GM12878 (cell line): ENCODE data around the gene BLCAP. TPM values are rescaled to one million over a fixed set of nuclear protein-coding genes. Genes with fewer than 3 reads are reported as not detected.

ENCODE experiments used
- ATAC-seq: fragments of 200-7000 bp; cut with Tn5 transposase; 3 replicates; pipeline ENCODE4 v1.9.1; 2020; ENCODE audit warnings: mild to moderate bottlenecking, moderate library complexity
- BruUV-seq: library from RNA; stranded (reverse); fragments of 400-500 nt; replicated peaks from 2 replicates; lab custom pipeline; 2021; lab: Mats Ljungman, UMichigan
- CTCF ChIA-PET: fragments of 300-600 bp; sonication (Branson Sonifier 250); formaldehyde crosslinking; extraction: SDS; loops from one replicate; lab custom pipeline; 2021; ENCODE audit warnings: inconsistent platforms; lab: Yijun Ruan, JAX
- POLR2A ChIA-PET: fragments of 350-600 bp; formaldehyde crosslinking; extraction: SDS; loops from one replicate; lab custom pipeline; 2021; ENCODE audit warnings: inconsistent platforms; lab: Charles Lee
- RAD21 ChIA-PET: fragments of 300-600 bp; sonication (Branson Sonifier 250); formaldehyde crosslinking; loops from one replicate; lab custom pipeline; 2023; ENCODE audit warnings: antibody characterized with exemption; ENCODE audit not compliant: unreplicated experiment; lab: Charles Lee
- SMC1A ChIA-PET: fragments of 300-600 bp; sonication (Branson Sonifier 250); formaldehyde crosslinking; loops from one replicate; lab custom pipeline; 2023; ENCODE audit not compliant: unreplicated experiment, uncharacterized antibody; lab: Charles Lee
- DNase-seq: peaks from one replicate; pipeline ENCODE4 v3.0.0-alpha.2; 2011; ENCODE audit warnings: low read depth, low spot score
- FAIRE-seq: peaks from 3 replicates; lab custom pipeline; 2011; peaks lifted over from hg19 to GRCh38; lab: Jason Lieb, UNC
- H2AFZ ChIP-seq: 2 replicates; pipeline ENCODE4 v1.6.0; 2011; ENCODE audit warnings: low read depth, low read length, control low read depth; ENCODE audit not compliant: control insufficient read depth
- H3K27ac ChIP-seq: 2 replicates; pipeline ENCODE4 v1.5.1; 2011; ENCODE audit warnings: control low read depth; ENCODE audit not compliant: control insufficient read depth, insufficient read depth
- H3K27me3 ChIP-seq, 2 experiments: replicated peaks in 1 of 2; 2 replicates each; pipeline versions ENCODE4 v1.6.0 to v1.6.1; 2011; ENCODE audit warnings: low read length in 1 of 2; ENCODE audit not compliant: control insufficient read depth in 2 of 2, insufficient read depth in 2 of 2
- H3K36me3 ChIP-seq, 2 experiments: 2 replicates each; pipeline ENCODE4 v1.5.1; 2011; ENCODE audit warnings: low read length in 1 of 2; ENCODE audit not compliant: control insufficient read depth in 2 of 2, insufficient read depth in 2 of 2
- H3K4me1 ChIP-seq: 2 replicates; pipeline ENCODE4 v1.6.1; 2011; ENCODE audit warnings: mild to moderate bottlenecking, low read length, moderate library complexity, mixed read lengths; ENCODE audit not compliant: control insufficient read depth, insufficient read depth
- H3K4me2 ChIP-seq: 2 replicates; pipeline ENCODE4 v1.6.0; 2011; ENCODE audit warnings: control low read depth; ENCODE audit not compliant: control insufficient read depth, insufficient read depth
- H3K4me3 ChIP-seq: fragments of 200-600 bp; sonication (generic); 2 replicates; pipeline ENCODE4 v1.5.1; 2016
- H3K79me2 ChIP-seq: 2 replicates; pipeline ENCODE4 v1.6.0; 2011; ENCODE audit warnings: low read length; ENCODE audit not compliant: control insufficient read depth, insufficient read depth
- H3K9ac ChIP-seq: 2 replicates; pipeline ENCODE4 v1.8.0; 2011; ENCODE audit warnings: low read length, control low read depth, mixed read lengths; ENCODE audit not compliant: control insufficient read depth, insufficient read depth
- H3K9me3 ChIP-seq: replicated peaks from 3 replicates; pipeline ENCODE4 v1.5.1; 2011; ENCODE audit warnings: mild to moderate bottlenecking, low read length; ENCODE audit not compliant: control insufficient read depth, insufficient read depth
- H4K20me1 ChIP-seq: 2 replicates; pipeline ENCODE4 v1.6.0; 2011; ENCODE audit not compliant: control insufficient read depth, insufficient read depth
- BCL3 ChIP-seq: IDR thresholded peaks from 2 replicates; pipeline ENCODE4 v1.6.1; 2011; ENCODE audit warnings: borderline replicate concordance, low read depth, mild to moderate bottlenecking, moderate library complexity, low read length; ENCODE audit not compliant: insufficient read depth, poor library complexity, severe bottlenecking
- BRCA1 ChIP-seq: IDR thresholded peaks from 2 replicates; pipeline ENCODE4 v1.6.1; 2011; ENCODE audit warnings: low read depth, low read length, improper control_type of control experiment
- CEBPB ChIP-seq, 2 experiments: fragments of 150-350 bp in 1 of 2; IDR thresholded peaks; 2 replicates each; pipeline ENCODE4 v1.6.1; 2012 to 2014; ENCODE audit warnings: low read depth in 2 of 2, low read length in 2 of 2, borderline replicate concordance in 1 of 2, inconsistent platforms in 1 of 2
- IRF5 ChIP-seq: fragments of 450-650 bp; IDR thresholded peaks from 2 replicates; pipeline ENCODE4 v1.6.1; 2017; ENCODE audit warnings: borderline replicate concordance
- PML ChIP-seq: IDR thresholded peaks from 2 replicates; pipeline ENCODE4 v1.6.1; 2012; ENCODE audit warnings: low read length, inconsistent platforms
- POLR2AphosphoS5 ChIP-seq: IDR thresholded peaks from 2 replicates; pipeline ENCODE4 v1.6.1; 2011; ENCODE audit warnings: mild to moderate bottlenecking, low read length, inconsistent platforms
- RAD21 ChIP-seq: IDR thresholded peaks from 2 replicates; pipeline ENCODE4 v1.6.1; 2011; ENCODE audit warnings: mild to moderate bottlenecking, low read depth, low read length, moderate library complexity; ENCODE audit not compliant: insufficient read depth
- SUPT20H ChIP-seq: IDR thresholded peaks from 2 replicates; pipeline ENCODE4 v1.6.1; 2011; ENCODE audit warnings: low read depth, mild to moderate bottlenecking, low read length, moderate library complexity, borderline replicate concordance; ENCODE audit not compliant: control insufficient read depth
- ZBTB40 ChIP-seq: fragments of 450-650 bp; IDR thresholded peaks from 2 replicates; pipeline ENCODE4 v1.6.1; 2016; ENCODE audit warnings: mild to moderate bottlenecking, moderate library complexity, borderline replicate concordance
- ZNF217 ChIP-seq: fragments of 450-650 bp; IDR thresholded peaks from 2 replicates; pipeline ENCODE4 v1.6.1; 2017; ENCODE audit warnings: antibody characterized with exemption, mild to moderate bottlenecking
- ZNF24 ChIP-seq: fragments of 450-650 bp; IDR thresholded peaks from 2 replicates; pipeline ENCODE4 v1.6.1; 2017; ENCODE audit warnings: antibody characterized with exemption, mild to moderate bottlenecking
- ZZZ3 ChIP-seq: IDR thresholded peaks from 2 replicates; pipeline ENCODE4 v1.6.1; 2011; ENCODE audit warnings: low read depth; ENCODE audit not compliant: control insufficient read depth, insufficient read length
- WGBS: methylation state at CpG from one replicate; pipeline ENCODE4 v1.1.6; 2016; ENCODE audit warnings: low lambda C conversion rate; ENCODE audit not compliant: insufficient replicate concordance, insufficient coverage; ENCODE audit errors: missing lambda C conversion rate; 5-methylcytosine and 5-hydroxymethylcytosine counted together
- in situ Hi-C: fragments of 300-500 bp; cut with MboI; formaldehyde crosslinking; loops from 9 replicates; pipeline ENCODE4 v1.14.3; 2018; ENCODE audit warnings: mixed read lengths
- intact Hi-C: fragments of 100-400 bp; cut with micrococcal nuclease; formaldehyde crosslinking; loops from one replicate; pipeline ENCODE4 v1.14.2; 2022; ENCODE audit not compliant: unreplicated experiment
- polyA plus RNA-seq, 11 experiments: library from polyadenylated mRNA; depleted of rRNA in 4 of 11; unstranded in 6 of 11; stranded (reverse) in 5 of 11; fragments of >200 nt; fragmentation: Nextera tagmentation in 4 of 11; fragmentation: Illumina TruSeq in 1 of 11; extraction: Ambion mirVana in 4 of 11; extraction: Trizol in 1 of 11; gene quantifications; 1 replicate in 1 of 11; 2 replicates in 10 of 11; pipeline versions ENCODE4 v1.2.1 to v1.2.3, GENCODE V29; 2011 to 2016; ENCODE audit warnings: inconsistent platforms in 2 of 11, missing spikeins in 2 of 11, low read depth in 1 of 11
- total RNA-seq, 4 experiments: library from RNA; depleted of rRNA in 3 of 4; stranded (reverse); fragments of >200 nt in 3 of 4; fragmentation: Illumina TruSeq in 1 of 4; extraction: Trizol in 1 of 4; gene quantifications; 2 replicates each; pipeline versions ENCODE4 v1.2.1 to v1.2.3, GENCODE V29; 2013 to 2021
- TF ChIP-seq, protein P1 (sequence below): fragments of 450-650 bp; IDR thresholded peaks from 2 replicates; pipeline ENCODE4 v1.6.1; 2017; ENCODE audit warnings: mild to moderate bottlenecking, low read depth, inconsistent platforms; ENCODE audit not compliant: poor library complexity, severe bottlenecking

BLCAP gene
- total and polyA plus RNA-seq, 10 of the 15 experiments (the other 5 are each of a cell fraction or from before 2014, with no cell fraction given) = 24.6 to 62.3 (median 47.3) TPM

GRCh38 chr20:37519508-37520418 lies 7.9 kb downstream of the BLCAP start:
- peaks cover 2% of the 10 kb centered on the region for H3K4me1 ChIP-seq
- no peaks in the 10 kb centered on the region; the same call in 1 of the 2 replicates for H4K20me1 ChIP-seq
- DNase-seq = no peak
- H3K4me3 ChIP-seq = no peak overlapping the region
- H2AFZ ChIP-seq = no peak overlapping the region
- peaks cover 14% of the 10 kb centered on the region for H3K79me2 ChIP-seq
- ChIA-PET RAD21 (interaction anchor here (0.7 kb wide), 1 partner anchor 127 kb away, joined by 4 read pairs; no protein-coding TSS in a partner anchor), SMC1A (no interaction called here), POLR2A (no interaction called here), CTCF (interaction anchor here (1.0 kb wide), 1 partner anchor 250 kb away, joined by 3 read pairs; no protein-coding TSS in a partner anchor)
- no TSS peak for BruUV-seq
- intact Hi-C loops (no loop called here), in situ Hi-C loops (no loop called here)
- H3K4me2 ChIP-seq = no peak overlapping the region
- H3K27ac ChIP-seq = no peak overlapping the region
- H3K9ac ChIP-seq = no peak overlapping the region
- H3K9me3 ChIP-seq = no peaks in the 10 kb centered on the region
- H3K36me3 ChIP-seq = peaks cover 3 to 9% of the 10 kb centered on the region in 2 experiments; a peak in 3 of 4 replicates
- ATAC-seq = peak; percentile 50
- WGBS = 94% methylated on average over 39 of the region's 39 CpGs
- no peaks in the 10 kb centered on the region for H3K27me3 ChIP-seq
- no peak for FAIRE-seq
- no peak for TF ChIP-seq BRCA1
- TF ChIP-seq, protein P1, sequence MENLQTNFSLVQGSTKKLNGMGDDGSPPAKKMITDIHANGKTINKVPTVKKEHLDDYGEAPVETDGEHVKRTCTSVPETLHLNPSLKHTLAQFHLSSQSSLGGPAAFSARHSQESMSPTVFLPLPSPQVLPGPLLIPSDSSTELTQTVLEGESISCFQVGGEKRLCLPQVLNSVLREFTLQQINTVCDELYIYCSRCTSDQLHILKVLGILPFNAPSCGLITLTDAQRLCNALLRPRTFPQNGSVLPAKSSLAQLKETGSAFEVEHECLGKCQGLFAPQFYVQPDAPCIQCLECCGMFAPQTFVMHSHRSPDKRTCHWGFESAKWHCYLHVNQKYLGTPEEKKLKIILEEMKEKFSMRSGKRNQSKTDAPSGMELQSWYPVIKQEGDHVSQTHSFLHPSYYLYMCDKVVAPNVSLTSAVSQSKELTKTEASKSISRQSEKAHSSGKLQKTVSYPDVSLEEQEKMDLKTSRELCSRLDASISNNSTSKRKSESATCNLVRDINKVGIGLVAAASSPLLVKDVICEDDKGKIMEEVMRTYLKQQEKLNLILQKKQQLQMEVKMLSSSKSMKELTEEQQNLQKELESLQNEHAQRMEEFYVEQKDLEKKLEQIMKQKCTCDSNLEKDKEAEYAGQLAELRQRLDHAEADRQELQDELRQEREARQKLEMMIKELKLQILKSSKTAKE = no peak
- TF ChIP-seq ZNF217 = no peak
- TF ChIP-seq IRF5 = no peak
- no peak for TF ChIP-seq PML
- TF ChIP-seq CEBPB (IDR thresholded peaks at IDR 0.05; ENCODE audit: borderline replicate concordance in 1 of 2, low read depth in 2 of 2, low read length in 2 of 2) = no peak
- no peak for TF ChIP-seq POLR2AphosphoS5
- TF ChIP-seq ZBTB40 = no peak
- no peak for TF ChIP-seq ZZZ3
- TF ChIP-seq SUPT20H = no peak
- no peak for TF ChIP-seq RAD21
- no peak for TF ChIP-seq ZNF24
- no peak for TF ChIP-seq BCL3
